HG03060 (cell line): ENCODE results near the gene ADIRF.

ENCODE experiments used
- ATAC-seq: cut with Tn5 transposase; IDR thresholded peaks from one replicate; pipeline ENCODE4 v1.9.1; 2021; ENCODE audit warnings: low read depth, moderate number of reproducible peaks; ENCODE audit not compliant: unreplicated experiment

ADIRF gene

DNA sequence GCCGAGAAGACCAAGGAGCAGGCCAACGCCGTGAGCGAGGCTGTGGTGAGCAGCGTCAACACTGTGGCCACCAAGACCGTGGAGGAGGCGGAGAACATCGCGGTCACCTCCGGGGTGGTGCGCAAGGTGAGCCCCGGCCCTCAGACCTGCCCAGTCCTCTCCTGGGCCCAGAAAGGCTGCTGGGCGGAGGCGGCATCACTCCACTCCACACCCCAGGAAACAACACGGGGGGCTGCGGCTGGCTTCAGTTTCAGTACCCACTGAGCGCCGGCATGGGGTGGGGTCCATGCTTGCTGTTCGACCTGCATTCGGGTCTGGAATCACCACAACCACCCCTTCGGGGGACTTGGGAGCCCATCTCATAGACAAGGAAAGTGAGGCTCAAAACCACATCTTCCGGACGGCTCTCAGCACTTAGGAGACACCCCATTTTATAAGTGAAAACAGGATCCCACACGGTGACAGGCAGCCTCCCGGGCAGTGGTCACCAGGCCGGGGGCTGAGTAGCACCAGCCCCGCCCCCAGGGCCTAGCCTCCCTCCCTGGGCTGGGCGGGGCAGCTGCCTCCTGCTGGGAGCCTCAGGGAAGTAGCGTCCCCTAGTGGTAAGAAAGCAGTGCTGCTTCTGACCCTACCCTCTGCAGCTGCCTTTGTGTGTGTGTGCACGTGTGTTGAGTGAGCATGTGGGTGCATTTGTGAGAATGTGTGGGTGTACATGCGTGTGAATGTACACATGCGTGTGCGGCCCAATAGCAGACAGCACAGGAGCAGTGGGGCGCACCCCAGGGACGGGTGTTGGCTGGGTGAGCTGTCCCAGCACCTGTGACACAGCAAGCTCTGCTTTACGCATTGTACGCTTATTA, 8.0 kb upstream of the ADIRF start:
- peak; percentile 79 for ATAC-seq

DNA sequence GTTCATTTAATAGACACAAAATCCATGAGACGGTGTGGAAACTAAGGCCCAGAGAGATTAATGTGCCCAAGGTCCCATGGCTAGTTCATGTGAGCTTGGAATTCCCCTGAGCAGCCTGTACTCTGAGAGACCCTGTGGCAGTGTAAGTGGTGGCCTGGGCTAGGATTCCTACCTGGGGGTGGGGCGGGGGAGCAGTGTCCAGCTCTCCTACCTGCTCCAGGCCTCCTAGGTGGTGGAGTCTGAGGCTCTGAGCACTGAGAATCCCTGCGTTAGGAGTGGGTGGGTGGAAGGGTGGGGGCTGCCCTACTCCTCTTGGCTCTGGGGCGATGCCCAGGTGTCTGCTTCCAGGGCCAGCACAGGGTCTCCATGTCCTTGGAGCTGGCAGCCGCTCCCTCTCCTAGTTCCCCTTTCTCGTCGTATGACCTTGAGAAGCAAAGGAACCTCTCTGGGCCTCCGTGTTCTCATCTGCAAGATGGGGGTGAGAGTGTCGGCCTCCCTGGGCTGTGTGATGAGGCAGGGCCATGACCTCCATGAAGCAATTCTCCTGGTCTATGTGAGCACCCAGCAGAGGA, 7.3 kb upstream of the ADIRF start:
- no peak for ATAC-seq

DNA sequence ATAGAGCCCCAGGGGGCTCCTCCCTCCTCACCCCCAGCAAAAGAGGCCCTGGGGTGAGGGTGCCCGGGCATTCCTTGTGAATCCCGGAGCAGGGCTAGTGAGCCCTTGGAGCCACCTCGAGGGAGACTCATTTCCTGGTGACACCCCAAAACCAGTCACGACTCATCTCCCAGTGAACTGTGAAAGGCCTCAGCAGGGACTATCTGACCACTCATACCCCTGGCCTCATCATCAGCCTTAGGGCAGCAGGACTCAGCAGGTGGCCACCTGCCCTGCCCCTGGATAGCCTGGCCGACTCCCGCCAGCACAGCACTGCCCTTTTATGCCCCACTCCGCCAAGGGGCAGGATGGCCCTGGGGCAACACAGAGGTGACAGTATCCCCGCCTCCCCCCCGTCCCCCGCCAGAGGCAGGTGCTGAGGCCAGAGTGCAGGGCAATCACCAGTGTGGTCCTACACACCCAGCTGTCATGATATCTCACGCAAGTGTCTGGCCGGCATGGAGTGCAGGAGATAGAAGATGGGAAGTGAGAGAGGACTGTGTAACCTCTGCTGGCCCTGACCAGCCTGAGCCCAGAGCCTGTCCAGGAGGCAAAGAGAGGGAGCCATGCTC, 6.7 kb upstream of the ADIRF start:
- ATAC-seq: no peak

DNA sequence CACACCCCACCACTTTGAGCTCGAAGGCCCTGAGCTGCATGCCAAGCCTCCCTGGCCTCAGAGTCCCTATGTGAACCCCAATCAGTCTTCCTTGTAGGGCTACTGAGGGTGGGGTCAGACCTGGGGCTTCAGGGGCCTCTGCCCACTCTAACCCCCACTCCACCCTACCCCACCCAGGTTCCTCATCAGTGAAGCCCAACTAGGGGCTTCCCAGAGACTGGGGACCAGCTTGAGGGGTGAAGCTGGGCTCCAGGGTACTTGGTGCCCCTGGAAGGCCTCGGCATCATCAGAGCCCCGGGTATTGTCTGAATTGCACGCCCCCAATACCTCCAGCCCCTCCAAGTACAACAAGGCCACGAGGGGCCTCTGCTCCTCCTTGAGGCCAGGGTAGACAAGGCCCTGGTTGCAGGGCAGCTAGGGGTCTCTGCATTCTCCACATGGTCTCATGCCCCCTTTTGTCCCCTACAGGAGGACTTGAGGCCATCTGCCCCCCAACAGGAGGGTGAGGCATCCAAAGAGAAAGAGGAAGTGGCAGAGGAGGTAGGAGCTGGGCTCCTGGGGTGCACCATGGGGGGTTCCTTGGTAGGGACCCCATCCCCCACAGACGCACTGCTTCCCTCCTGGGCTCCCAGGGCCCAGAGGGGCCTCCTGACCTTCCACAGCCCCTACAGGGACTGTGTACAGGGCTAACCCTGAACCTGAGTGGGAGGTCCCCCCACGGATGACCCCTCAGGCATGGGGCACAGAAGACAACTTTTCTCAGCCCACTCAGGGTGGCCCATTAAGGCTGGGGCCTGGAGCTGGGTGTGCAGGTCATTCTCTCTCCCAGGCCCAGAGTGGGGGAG, 5.9 kb upstream of the ADIRF start:
- no peak for ATAC-seq

DNA sequence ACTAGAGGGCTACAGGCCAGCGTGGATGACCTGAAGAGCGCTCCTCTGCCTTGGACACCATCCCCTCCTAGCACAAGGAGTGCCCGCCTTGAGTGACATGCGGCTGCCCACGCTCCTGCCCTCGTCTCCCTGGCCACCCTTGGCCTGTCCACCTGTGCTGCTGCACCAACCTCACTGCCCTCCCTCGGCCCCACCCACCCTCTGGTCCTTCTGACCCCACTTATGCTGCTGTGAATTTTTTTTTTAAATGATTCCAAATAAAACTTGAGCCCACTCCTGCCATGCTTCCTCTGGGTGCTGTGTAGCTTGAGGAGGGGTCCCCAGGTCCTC, 5.3 kb upstream of the ADIRF start:
- ATAC-seq: no peak

GRCh38 chr10:86963341-86963919, 4.9 kb upstream of the ADIRF start:
- no peak for ATAC-seq

DNA sequence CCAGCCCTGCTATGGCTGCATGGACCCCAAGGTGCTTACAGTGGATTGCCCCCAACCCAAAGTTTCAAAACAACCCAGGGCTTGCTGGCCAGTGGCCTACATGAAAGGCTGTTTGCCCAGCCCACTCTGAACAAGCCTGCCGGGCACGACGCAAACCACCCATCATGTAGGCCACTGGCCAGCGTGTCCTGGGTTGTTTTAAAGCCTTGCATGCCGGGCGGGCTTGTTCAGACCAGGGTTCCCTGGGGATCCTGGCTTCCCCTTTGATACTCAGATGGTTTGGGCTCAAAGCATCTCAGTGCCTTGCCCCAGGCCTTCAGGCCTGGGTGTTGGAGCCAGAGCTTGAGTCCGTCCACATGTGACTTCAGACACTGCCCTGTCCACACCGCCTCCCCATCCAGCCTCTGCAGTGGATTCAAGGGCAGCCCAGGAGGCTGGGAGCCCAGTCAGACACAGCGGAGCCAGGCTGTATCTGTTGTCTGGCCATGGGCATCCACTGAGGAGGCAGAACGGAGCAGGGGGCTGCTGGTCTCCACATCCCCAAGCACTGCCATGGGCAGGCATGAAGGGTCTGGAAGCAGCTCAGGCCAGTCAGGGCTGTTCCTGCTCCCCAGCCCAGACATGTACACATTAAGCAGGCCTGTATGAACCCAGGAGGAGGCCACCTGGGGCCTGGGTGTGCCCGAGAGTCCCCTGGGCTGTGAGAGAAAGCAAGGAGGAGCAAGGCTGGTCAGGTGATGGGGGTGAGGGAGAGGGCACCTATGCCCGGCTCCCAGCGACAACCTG, 4.0 kb upstream of the ADIRF start:
- ATAC-seq: no peak

DNA sequence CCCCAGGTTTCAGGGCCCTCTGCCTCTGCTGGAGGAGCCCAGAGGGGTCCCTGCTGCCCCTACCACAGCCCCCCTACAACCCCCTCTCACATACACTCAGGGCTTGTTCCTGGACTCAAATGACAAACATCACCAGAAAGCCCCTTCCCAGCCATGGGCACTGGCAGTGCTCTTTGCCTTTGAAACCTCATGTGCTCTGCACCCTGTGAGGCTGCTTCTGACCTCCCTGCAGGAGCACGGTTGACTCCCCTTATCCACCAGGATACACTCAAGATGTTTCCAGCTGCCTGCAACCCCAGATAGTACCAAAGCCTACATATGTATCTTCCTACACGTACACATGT, 3.5 kb upstream of the ADIRF start:
- no peak for ATAC-seq

- no peak for ATAC-seq
Observed at GRCh38 chr10:86965986-86966654, 2.2 kb upstream of the ADIRF start.

DNA sequence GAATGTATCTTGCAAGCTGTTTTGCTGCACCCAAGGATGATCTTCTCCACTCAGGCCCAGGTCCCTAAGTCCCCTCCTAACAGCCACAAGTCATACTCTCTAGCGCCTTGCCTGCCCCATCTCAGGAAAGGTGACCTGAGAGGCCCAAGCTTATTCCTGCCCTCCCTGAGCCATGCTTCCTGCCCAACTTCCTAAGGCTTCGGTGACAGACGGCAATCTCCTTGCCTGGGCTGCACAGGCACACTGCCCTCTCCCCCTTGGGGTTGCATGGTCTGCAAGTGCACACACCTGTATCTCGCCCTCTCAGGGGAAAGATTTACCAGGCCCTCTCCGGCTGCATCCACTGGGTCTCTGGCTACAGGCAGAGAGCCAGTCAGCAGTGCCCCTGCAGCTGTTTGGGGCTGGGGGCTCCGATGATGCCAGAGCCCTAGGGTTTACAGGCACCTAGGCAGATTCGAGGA, 771 bp upstream of the ADIRF start:
- ATAC-seq: no peak

DNA sequence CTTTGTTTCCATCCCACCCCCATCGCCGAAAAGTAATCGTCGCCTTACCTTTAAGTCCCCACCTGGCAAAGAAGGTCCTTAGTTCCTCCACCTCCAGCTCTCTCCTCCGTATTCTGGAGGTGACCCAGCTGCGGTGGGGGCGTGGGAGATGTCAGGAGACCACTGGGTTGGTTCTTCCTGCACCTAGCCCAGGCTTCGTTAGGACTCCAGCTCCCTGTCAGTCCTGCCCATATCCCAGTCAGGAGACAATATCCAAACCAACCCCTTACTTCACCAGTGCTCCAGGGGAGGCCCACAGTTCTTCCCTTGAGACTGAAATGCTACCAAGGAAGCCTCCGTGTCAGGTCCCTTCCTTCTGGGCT, 693 bp downstream of the ADIRF start:
- no peak for ATAC-seq

DNA sequence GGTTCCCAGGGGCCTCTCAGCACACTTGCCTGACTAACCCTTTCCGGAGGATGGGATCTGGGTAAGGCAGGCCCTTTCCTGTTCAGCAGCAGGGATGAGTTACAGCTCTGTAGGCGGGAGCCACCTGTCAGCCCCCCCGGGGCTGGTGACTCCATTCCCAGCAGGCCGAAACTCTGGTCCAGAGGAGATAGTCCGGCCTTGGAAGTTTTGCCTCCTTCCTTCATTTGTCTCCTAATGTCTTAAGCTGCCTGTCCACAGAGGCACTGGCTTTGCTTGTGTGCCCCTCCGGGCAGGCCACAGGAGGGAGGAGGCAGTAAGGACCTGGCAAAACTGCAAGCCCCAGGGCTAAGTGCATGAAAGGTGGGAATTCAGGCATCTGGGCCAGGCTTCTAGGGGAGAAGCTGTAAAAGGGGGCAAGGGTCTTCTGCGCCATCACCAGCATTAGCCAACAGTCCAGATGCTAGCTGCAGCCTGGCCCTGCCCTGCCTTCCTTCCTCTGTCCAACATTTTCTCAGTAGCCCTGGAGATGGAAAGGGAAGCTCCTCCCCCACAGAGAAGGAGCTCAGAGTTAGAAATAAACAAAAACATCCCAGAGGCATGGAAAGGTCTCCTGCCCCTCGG, 1.2 kb downstream of the ADIRF start:
- no peak for ATAC-seq

DNA sequence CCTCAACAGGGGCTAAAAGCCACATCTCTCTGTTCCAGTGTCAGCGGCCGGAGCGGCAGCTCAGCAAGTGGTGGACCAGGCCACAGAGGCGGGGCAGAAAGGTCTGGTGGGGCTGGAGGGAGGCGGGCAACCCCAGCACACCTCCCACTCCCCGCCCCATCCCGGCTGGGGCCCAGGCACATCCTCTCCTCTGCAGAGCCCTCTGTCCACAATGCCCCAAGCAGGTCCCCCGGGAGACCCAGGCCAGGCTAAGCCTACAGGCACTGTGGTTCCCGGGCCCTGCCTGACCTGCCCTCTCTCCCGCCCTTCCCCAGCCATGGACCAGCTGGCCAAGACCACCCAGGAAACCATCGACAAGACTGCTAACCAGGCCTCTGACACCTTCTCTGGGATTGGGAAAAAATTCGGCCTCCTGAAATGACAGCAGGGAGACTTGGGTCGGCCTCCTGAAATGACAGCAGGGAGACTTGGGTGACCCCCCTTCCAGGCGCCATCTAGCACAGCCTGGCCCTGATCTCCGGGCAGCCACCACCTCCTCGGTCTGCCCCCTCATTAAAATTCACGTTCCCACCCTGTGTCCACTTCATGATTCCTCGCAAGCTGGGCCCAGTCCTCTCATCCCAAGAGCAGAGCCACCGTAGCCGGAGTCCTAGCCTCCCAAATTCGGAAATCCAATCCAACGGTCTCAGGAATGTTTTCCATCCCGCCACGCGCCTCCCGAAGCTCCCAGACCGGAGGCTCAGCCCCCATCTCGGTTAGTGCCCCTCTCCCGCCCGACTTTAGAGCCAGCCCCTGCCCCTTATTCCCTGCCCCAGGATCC, 2.1 kb downstream of the ADIRF start:
- ATAC-seq: no peak

- ATAC-seq: no peak
Observed at GRCh38 chr10:86970982-86971231, 2.6 kb downstream of the ADIRF start.

DNA sequence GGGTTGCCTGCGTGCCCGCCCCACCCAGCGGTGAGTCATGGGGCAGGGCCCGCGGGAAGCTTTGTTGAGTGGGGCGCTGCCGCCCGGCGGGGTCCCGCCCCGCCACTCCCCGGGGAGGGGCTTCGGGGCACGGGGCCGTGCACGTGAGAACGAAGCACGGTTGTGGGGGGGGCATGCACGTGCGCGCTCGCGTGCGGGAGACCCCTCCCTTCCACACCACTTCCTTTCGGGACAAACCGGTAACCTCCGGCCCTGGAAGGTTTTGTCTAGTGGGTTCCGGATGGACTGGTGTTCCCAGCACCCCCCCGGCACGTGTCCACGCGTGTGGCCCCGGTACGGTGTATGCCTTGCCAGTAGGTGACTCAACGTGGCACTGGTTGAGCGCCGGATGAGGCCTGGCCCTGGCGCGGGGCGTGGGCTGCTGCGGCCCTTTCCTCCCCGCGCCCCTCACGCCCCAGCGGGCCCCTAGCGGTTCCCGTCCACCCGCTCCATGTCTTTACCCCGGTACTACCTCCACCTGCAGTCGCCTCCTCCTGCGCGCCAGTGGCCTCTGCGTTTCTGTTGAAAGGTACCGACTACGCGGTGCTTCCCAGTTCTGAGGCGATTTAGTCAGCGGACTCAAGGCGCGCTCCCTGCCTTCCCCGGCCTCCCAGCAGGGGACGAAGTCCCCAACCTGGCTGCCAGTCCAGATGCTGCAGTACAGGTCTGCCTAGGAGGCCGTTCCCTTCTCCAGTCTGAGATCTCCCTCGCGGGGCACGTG, 3.1 kb downstream of the ADIRF start:
- peak; percentile 47 for ATAC-seq

- no peak for ATAC-seq
Observed at GRCh38 chr10:86972613-86973380, 4.5 kb downstream of the ADIRF start.

DNA sequence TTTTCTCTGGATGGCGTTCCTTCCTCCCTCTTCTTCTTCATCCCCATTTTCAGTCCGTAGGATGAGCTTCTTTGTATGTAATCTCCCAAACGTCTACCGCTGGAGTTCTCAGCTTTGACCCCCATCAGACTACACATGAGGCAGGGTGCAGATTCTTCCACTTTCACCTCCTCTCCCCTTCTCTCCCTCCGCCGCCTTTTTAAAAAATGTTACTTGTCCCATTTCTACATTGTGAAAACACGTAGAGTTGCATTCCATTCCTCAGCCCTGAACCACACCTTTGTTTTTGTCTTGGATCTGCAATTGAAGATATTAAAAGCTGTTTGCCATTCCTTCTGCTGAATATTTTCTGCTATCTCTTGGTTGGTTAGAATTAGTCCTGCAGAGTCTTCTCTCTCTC, 6.2 kb downstream of the ADIRF start:
- no peak for ATAC-seq
